ENCODE results near the gene AZI2. TPM values are rescaled to one million over a fixed set of nuclear protein-coding genes. Genes with fewer than 3 reads are reported as not detected.

AZI2 gene
- polyA plus RNA-seq, 1 donor (not counting 4 experiments of a cell fraction or from before 2014, with no cell fraction given) = 81.8 TPM

GRCh38 chr3:28301688-28302087 is 46.9 kb downstream of the AZI2 start:
- H4K20me1 ChIP-seq (ENCODE audit: control insufficient read depth, extremely low read depth, insufficient read depth, low read length) = no peaks in the 10 kb centered on the region
- FAIRE-seq = no peak
- no peak for TF ChIP-seq EZH2 (IDR thresholded peaks at IDR 0.05; ENCODE audit: low read length)
- TF ChIP-seq, protein P1, sequence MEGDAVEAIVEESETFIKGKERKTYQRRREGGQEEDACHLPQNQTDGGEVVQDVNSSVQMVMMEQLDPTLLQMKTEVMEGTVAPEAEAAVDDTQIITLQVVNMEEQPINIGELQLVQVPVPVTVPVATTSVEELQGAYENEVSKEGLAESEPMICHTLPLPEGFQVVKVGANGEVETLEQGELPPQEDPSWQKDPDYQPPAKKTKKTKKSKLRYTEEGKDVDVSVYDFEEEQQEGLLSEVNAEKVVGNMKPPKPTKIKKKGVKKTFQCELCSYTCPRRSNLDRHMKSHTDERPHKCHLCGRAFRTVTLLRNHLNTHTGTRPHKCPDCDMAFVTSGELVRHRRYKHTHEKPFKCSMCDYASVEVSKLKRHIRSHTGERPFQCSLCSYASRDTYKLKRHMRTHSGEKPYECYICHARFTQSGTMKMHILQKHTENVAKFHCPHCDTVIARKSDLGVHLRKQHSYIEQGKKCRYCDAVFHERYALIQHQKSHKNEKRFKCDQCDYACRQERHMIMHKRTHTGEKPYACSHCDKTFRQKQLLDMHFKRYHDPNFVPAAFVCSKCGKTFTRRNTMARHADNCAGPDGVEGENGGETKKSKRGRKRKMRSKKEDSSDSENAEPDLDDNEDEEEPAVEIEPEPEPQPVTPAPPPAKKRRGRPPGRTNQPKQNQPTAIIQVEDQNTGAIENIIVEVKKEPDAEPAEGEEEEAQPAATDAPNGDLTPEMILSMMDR (optimal IDR thresholded peaks at IDR 0.05 in 1 of 3, IDR thresholded peaks at IDR 0.05 in 1 of 3, conservative IDR thresholded peaks at IDR 0.05 in 1 of 3; ENCODE audit: extremely low read depth in 1 of 3, insufficient read depth in 2 of 3, low read length in 3 of 3) = no peak
- no peak overlapping the region for H3K4me2 ChIP-seq (ENCODE audit: control insufficient read depth, extremely low read depth, insufficient read depth, low read depth, low read length)
- no peak overlapping the region for H2AFZ ChIP-seq (ENCODE audit: control insufficient read depth, low read length)
- dilution Hi-C loops (cut with MboI; ENCODE audit: extremely low pct_ligation_motif_present, low sequenced_read_pairs) = no loop called here
- H3K4me1 ChIP-seq (ENCODE audit: control insufficient read depth, extremely low read depth, insufficient read depth, low read length) = no peaks in the 10 kb centered on the region
- H3K9ac ChIP-seq (ENCODE audit: control insufficient read depth, extremely low read depth, insufficient read depth, low read length) = no peak overlapping the region
- H3K79me2 ChIP-seq (ENCODE audit: control insufficient read depth, insufficient read depth, low read length) = no peaks in the 10 kb centered on the region
- H3K9me3 ChIP-seq (ENCODE audit: control insufficient read depth, low read depth, low read length) = no peaks in the 10 kb centered on the region
- no peak overlapping the region for H3K4me3 ChIP-seq (ENCODE audit: control insufficient read depth in 2 of 3, extremely low read depth in 1 of 3, insufficient read depth in 2 of 3, low read depth in 1 of 3, low read length in 3 of 3)
- no peaks in the 10 kb centered on the region for H3K36me3 ChIP-seq (ENCODE audit: control insufficient read depth in 2 of 2, extremely low read depth in 1 of 2, insufficient read depth in 2 of 2, low read length in 2 of 2)
- DNase-seq (ENCODE audit: low read depth, low spot score) = no peak
- no peaks in the 10 kb centered on the region for H3K9me1 ChIP-seq (ENCODE audit: control insufficient read depth, extremely low read depth, insufficient read depth, low read length)
- H3K27me3 ChIP-seq (ENCODE audit: control insufficient read depth, extremely low read depth, insufficient read depth, low read length) = no peaks in the 10 kb centered on the region
- no peak overlapping the region for H3K27ac ChIP-seq (ENCODE audit: control insufficient read depth, insufficient read depth, low read length)

GRCh38 chr3:28300345-28300962 is 48.2 kb downstream of the AZI2 start:
- Histone ChIP-seq H2AFZ (ENCODE audit: control insufficient read depth, low read length) (no peak overlapping the region), H3K4me2 (ENCODE audit: control insufficient read depth, extremely low read depth, insufficient read depth, low read depth, low read length) (no peak overlapping the region), H3K9me3 (ENCODE audit: control insufficient read depth, low read depth, low read length) (no peaks in the 10 kb centered on the region), H3K4me1 (ENCODE audit: control insufficient read depth, extremely low read depth, insufficient read depth, low read length) (no peaks in the 10 kb centered on the region), H3K79me2 (ENCODE audit: control insufficient read depth, insufficient read depth, low read length) (no peaks in the 10 kb centered on the region), H3K27ac (ENCODE audit: control insufficient read depth, insufficient read depth, low read length) (no peak overlapping the region), H4K20me1 (ENCODE audit: control insufficient read depth, extremely low read depth, insufficient read depth, low read length) (no peaks in the 10 kb centered on the region), H3K27me3 (ENCODE audit: control insufficient read depth, extremely low read depth, insufficient read depth, low read length) (no peaks in the 10 kb centered on the region), H3K9ac (ENCODE audit: control insufficient read depth, extremely low read depth, insufficient read depth, low read length) (no peak overlapping the region), H3K36me3 (ENCODE audit: control insufficient read depth in 2 of 2, extremely low read depth in 1 of 2, insufficient read depth in 2 of 2, low read length in 2 of 2) (no peaks in the 10 kb centered on the region), H3K4me3 (ENCODE audit: control insufficient read depth in 2 of 3, extremely low read depth in 1 of 3, insufficient read depth in 2 of 3, low read depth in 1 of 3, low read length in 3 of 3) (no peak overlapping the region), H3K9me1 (ENCODE audit: control insufficient read depth, extremely low read depth, insufficient read depth, low read length) (no peaks in the 10 kb centered on the region)
- FAIRE-seq (no peak), DNase-seq (ENCODE audit: low read depth, low spot score) (no peak)
- dilution Hi-C loops (cut with MboI; ENCODE audit: extremely low pct_ligation_motif_present, low sequenced_read_pairs) = no loop called here
- TF ChIP-seq, protein P1 (optimal IDR thresholded peaks at IDR 0.05 in 1 of 3, IDR thresholded peaks at IDR 0.05 in 1 of 3, conservative IDR thresholded peaks at IDR 0.05 in 1 of 3; ENCODE audit: extremely low read depth in 1 of 3, insufficient read depth in 2 of 3, low read length in 3 of 3) = no peak

Measured in keratinocyte (primary cell).